GM12892 (cell line): ENCODE measurements around the gene NPAS1.

Experiments used
- POLR2A ChIP-seq: IDR thresholded peaks from 2 replicates; pipeline ENCODE4 v1.6.1; 2011; ENCODE audit warnings: low read depth, low read length, control low read depth
- POLR2AphosphoS5 ChIP-seq: IDR thresholded peaks from 2 replicates; pipeline ENCODE4 v1.6.1; 2011; ENCODE audit warnings: low read depth, low read length, control low read depth
- TAF1 ChIP-seq: IDR thresholded peaks from 2 replicates; pipeline ENCODE4 v1.6.1; 2011; ENCODE audit warnings: low read depth, mild to moderate bottlenecking, control low read depth, low read length, borderline replicate concordance

- TF ChIP-seq TAF1 (no peak), POLR2A (no peak), POLR2AphosphoS5 (no peak)
These were observed 27.7 kb downstream of the NPAS1 start for GRCh38 chr19:47047272-47047762.
